HG02870 (cell line): Measurements from ENCODE around the gene SCN10A.

Experiments used
- ATAC-seq: cut with Tn5 transposase; IDR thresholded peaks from one replicate; pipeline ENCODE4 v1.9.1; 2021; ENCODE audit warnings: mild to moderate bottlenecking, moderate library complexity; ENCODE audit not compliant: unreplicated experiment

SCN10A gene

DNA sequence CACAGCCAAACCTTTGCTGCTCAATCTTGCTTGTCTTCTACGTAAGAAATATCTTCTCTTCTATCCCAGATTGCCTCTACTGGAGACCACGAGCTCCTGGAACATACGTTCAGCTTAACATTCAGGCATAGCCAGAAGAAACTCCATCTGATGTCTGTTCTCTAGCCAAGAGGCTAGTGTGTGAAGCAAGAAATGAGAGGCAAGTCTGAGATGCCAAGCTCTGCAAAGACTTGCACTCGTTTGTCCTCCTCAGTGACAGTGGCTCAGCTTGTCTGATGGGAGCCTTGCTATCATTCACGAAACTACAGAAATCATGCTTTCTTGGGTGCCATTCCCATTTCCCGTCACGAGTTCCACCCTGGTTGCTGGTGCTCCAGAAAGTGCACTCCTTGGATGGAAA, at the start of gene SCN10A:
Gene SCN10A, minus strand, starts transcription at position 192 of the 400 bp plus-strand sequence. CDS start 22,207 bp downstream, outside the sequence.
- no peak for ATAC-seq

- ATAC-seq: no peak
These were observed 37.0 kb upstream of the SCN10A start for GRCh38 chr3:38853011-38853410.

- ATAC-seq: no peak
These were observed 27.9 kb upstream of the SCN10A start for GRCh38 chr3:38843898-38844297.

- no peak for ATAC-seq
These were observed 26.4 kb upstream of the SCN10A start for GRCh38 chr3:38842266-38842965.

DNA sequence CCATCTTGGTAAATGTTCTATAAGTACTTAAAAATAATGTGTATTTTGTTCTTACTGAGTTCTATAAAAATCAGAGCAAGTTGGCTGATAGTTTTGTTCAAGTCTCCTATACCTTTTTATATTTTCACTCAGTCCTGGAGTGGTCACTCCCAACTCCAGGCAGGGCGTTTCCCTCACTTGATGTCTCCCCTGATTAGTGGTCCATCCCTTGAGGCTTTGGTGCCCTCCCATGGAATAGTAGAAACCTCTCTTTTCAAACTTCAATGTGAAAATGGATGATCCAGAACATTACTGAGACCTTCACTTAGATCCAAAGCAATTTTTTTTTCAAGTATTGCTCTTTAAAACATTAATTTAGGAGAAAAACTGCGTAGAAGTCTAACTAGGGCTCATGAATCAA, 25.0 kb upstream of the SCN10A start:
- ATAC-seq: no peak

DNA sequence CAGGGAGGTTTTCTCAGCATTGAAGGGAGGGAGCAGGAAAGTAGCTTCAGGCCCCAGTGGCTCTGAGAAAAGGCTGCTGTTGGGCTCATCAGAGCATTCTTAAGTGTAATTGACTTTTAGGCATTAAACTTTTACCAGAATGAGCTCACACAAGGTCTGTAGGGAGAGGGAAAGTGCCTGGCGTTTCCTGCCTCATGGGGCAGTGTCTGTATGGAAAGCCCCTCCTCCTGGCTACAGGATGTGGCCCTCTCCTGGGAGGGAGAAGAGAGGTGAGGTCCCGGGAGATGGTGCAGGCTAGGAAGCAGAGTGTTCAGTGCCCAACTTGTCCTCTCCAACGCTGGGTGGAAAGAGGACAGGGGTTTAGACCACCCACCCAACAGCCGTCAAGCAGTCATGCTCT, 21.3 kb upstream of the SCN10A start:
- no peak for ATAC-seq

DNA sequence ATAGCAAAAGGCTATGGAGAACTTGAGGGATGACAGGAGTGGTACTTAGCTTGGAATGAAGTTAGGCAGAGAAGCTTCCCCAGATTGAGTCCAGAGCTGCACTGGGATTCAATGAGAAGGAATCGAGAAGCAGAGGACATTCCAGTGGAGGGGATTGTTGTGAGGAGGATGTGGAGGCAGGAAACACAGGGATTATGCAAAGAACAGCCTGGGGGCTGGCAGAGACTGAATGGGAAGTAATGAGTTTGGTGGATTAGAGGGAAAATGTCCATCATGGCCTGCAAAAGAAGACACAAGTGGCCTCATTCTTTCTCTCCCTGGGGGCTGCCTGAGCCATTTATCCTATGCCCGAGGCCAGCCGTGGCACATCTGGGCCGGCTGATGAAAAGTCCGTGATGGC, 20.5 kb upstream of the SCN10A start:
- no peak for ATAC-seq

- no peak for ATAC-seq
These were observed 19.9 kb upstream of the SCN10A start for GRCh38 chr3:38835939-38836338.

GRCh38 chr3:38834717-38835116, 18.7 kb upstream of the SCN10A start:
- ATAC-seq: no peak

DNA sequence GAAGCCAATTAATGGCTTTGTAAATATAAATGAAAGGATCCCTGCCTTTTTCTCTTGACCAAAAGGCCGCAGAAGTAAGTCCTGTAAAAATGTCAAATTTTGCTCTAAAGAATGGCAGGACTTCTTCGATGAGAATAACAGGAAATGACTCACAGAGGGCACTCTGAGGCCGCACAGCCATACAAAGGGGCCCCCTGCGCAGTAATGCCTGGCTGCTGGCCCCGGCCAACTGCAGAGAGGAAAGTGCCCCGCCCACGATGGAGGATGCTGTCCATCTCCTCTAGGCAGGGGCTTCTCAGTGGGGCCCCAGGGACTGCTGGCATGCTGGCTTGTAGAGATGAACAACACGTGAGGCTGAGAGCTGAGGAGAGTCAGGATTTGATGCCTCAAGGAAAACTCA, 18.1 kb upstream of the SCN10A start:
- no peak for ATAC-seq

- no peak for ATAC-seq
These were observed 13.4 kb upstream of the SCN10A start for GRCh38 chr3:38829404-38829803.

DNA sequence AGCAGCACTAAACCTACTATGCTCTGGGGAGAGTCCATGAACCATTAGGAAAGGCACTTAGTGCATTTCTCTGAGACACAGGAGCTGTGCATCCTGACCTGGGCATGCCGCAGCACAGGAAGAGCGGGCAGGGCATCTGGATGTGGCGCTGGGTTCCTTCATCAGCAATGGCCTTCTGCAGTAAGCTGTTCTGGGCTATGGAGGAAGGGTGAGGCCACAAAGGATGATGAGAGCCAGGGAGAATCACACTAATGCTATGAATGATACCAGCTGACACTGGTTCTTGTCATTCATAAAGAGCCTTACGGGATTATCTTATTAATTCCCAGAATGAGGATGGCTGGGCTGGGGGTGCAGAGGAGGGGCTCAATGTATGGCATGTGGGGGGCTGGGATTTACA, 12.7 kb upstream of the SCN10A start:
- no peak for ATAC-seq

GRCh38 chr3:38827791-38828190, 11.8 kb upstream of the SCN10A start:
- ATAC-seq: no peak

DNA sequence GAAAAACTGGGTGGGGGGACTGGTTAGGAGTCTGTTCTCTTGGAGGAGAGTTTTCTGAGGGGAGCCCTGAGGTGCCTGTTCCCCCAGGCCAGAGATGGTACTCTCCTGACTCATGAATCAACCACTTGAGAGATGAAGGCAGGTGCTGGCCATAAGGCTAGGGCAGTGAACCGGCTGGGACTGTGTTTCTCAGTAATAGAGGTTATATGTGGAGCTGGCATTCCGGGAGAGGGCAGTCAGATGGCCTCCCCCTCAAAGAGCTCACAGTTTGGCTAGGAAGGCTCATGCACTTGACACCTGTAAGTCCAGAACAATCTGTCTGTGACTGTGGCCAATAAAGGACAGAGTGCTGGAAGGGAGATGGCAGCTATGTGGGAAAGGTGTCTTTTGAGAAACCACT, 10.0 kb upstream of the SCN10A start:
- no peak for ATAC-seq

GRCh38 chr3:38824349-38824748, 8.3 kb upstream of the SCN10A start:
- no peak for ATAC-seq

DNA sequence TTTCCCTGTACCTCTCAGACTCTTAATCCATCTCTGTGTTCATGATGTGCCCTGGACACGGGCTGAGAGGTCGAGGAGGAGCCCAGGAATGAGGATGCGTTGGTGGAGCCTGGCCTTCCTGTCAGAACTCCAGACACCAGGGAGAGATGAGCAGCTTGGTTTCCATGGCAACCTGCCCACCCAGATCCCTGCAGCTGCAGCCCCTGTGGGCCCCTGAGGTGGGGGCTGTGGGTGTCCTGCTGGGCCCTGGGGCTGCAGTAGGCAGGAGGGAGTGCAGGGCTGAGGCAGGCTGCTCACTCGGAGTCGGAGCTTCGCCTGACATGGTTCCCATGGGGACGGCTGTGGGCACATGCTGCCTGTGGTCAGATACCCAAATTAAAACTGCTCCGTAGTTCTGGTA, 7.7 kb upstream of the SCN10A start:
- ATAC-seq: no peak

DNA sequence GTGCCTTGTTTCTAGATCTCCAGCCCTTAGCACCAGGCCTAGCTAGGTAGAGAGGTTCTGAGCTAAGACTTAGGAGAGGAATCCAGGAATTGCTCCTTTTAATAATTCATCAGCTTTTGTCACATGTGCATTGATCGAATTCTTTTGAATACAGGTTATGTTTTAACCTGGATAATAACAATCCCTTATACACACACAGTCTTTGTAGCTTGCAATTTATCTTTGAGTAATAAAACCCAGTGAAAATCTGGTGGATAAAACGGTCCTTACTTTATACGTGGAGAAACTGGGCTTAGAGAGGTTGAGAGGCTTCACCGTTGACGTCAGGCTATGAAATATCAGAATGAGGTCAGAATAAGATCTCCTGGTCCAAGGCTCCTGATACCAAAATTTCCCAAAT, 7.2 kb upstream of the SCN10A start:
- ATAC-seq: no peak

DNA sequence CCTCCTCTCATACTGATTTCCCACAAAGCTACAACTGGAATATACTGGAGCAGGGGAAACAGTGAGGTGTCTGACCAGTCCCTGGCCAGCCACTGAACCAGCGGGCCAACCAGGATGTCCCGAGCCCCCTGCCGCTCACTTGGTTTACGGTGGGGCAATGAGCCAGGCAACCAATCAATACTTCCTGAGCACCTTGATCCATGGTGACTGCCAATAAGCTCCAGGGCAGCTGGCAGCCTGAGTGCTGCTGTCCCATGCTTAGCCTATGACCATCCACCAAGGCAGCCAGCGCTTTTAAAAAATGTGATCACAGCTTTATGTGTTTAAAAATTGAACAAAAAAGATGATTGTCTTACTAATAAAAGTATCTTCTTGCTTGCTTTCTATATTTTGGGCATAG, 4.2 kb downstream of the SCN10A start:
- ATAC-seq: no peak

DNA sequence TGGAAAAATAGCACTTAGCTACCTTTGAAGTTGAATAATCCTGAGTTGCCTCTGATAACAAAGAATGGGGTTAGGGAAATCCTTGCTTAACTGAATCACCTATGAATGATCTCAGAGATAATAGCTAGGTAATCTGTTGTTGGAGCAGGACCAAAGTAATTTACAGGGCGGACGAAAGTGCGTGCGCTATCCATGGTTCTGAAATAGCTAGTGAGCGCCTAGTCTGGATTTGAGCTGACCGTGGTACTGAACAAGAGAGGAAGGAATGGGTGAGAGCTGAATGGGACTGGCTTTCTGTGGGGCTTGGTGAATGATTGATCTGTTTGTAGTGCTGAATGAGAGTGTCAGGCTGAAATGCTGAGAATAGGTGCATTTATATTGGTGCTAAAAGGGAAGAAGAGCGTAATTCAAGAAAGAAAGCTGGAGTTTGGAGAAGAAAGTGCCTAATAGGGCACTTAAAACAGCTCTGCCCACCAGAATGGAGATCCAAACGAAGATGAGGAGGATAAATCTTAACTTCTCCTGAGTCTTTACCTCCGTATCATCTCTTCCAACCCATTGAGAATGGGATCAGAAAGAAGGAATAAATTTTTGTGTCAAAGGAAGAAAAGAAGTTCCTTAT, 10.1 kb downstream of the SCN10A start:
- no peak for ATAC-seq

- no peak for ATAC-seq
These were observed 11.0 kb downstream of the SCN10A start for GRCh38 chr3:38805004-38805403.

DNA sequence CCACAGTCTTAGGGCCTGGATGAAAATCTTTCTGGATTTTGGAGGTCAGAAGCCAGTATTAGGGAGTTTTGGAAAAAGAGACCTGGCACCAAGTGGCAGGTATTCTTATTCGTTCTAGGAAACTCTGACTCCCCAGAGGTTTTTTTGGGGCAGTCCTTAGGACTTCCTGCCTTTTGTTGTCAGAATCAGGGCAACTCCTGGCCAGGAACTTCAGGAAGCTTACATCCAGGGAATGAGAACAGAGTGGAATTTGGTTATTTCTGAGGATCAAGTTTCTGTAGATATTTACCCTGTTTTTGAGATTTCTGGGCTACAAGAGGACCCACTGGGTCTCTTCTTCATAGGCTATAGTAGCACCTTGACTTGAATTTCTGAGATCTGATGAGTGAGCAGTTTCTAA, 15.5 kb downstream of the SCN10A start:
- no peak for ATAC-seq

GRCh38 chr3:38793721-38794120, 22.3 kb downstream of the SCN10A start:
- no peak for ATAC-seq

DNA sequence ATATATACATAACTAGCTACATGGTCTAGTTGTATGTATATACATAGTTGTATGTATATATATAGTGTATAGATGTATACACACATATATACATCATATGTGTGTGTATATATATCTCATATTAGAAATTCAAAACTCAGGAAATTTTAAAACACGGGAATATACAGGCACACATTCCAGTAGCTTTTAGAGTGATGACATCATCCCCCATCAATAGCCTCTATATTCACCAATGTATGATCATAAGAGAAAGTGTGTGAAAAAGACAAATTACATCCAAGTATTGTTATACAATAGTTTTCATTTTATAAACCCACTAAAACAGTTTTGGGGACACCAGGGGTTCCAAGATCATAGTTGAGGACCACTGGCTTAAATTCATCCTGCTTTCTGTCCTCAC, 23.0 kb downstream of the SCN10A start:
- ATAC-seq: no peak
